Uterus (tissue), 2 donors: ENCODE results near the gene MFSD12.

Experiments
- POLR2A ChIP-seq, 2 donors: fragments of 450-650 bp; IDR thresholded peaks; one replicate each; pipeline ENCODE4 v1.6.1; 2016; ENCODE audit warnings: antibody characterized with exemption in 2 of 2, mild to moderate bottlenecking in 1 of 2, moderate library complexity in 1 of 2
- TF ChIP-seq, protein P1 (sequence below), 4 experiments: fragments of 200-600 bp in 2 of 4; fragments of 450-650 bp in 2 of 4; sonication (generic) in 2 of 4; IDR thresholded peaks; one replicate each; pipeline ENCODE4 v1.5.1; 2016 to 2019; ENCODE audit warnings: antibody characterized with exemption in 4 of 4, mild to moderate bottlenecking in 2 of 4, moderate library complexity in 1 of 4

DNA sequence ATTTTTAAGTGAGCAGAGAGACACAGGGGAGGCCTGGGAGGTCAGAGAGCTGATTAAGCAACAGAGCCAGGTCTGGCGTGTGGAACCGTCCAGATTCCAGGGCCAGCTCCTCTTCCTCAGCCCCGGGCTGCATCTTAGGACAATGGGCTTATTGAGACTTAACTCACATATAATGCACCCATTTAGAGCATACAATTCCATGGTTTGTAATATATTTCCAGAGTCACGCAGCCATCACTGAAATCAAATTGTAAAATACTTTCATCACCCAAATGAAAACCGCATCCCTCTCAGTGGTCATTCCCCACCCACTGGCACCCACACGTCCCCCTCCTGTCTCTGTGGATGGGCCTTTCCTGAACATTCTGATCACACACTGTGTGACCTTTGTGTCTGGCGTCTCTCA, 13.2 kb upstream of the MFSD12 start:
- TF ChIP-seq, protein P1, sequence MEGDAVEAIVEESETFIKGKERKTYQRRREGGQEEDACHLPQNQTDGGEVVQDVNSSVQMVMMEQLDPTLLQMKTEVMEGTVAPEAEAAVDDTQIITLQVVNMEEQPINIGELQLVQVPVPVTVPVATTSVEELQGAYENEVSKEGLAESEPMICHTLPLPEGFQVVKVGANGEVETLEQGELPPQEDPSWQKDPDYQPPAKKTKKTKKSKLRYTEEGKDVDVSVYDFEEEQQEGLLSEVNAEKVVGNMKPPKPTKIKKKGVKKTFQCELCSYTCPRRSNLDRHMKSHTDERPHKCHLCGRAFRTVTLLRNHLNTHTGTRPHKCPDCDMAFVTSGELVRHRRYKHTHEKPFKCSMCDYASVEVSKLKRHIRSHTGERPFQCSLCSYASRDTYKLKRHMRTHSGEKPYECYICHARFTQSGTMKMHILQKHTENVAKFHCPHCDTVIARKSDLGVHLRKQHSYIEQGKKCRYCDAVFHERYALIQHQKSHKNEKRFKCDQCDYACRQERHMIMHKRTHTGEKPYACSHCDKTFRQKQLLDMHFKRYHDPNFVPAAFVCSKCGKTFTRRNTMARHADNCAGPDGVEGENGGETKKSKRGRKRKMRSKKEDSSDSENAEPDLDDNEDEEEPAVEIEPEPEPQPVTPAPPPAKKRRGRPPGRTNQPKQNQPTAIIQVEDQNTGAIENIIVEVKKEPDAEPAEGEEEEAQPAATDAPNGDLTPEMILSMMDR (IDR thresholded peaks at IDR 0.05) = no peak
- no peak for TF ChIP-seq POLR2A (IDR thresholded peaks at IDR 0.05)
